SK-N-SH treated with all-trans-retinoic acid at 6 μM for 48 hours (cell line): ENCODE data around the gene ASCC3.

Experiments
- ARNTL ChIP-seq: fragments of 450-650 bp; formaldehyde crosslinking; IDR thresholded peaks from 2 replicates; pipeline ENCODE4 v1.5.0; 2020; ENCODE audit warnings: low read depth, mild to moderate bottlenecking, moderate library complexity, borderline replicate concordance
- ISL1 ChIP-seq: fragments of 250-450 bp; sonication (Bioruptor Pico); IDR thresholded peaks from 2 replicates; pipeline ENCODE4 v2.1.2; 2022; ENCODE audit warnings: mild to moderate bottlenecking, moderate library complexity
- ZC3H10 ChIP-seq: fragments of 250-450 bp; sonication (Bioruptor Pico); IDR thresholded peaks from 2 replicates; pipeline ENCODE4 v1.5.1; 2021; ENCODE audit warnings: mild to moderate bottlenecking, moderate library complexity
- ZNF8 ChIP-seq: fragments of 450-650 bp; formaldehyde crosslinking; IDR thresholded peaks from 2 replicates; pipeline ENCODE4 v1.5.0; 2020; ENCODE audit warnings: mild to moderate bottlenecking, moderate library complexity
- TF ChIP-seq, protein P1 (sequence below): fragments of 250-450 bp; sonication (Bioruptor Pico); IDR thresholded peaks from 2 replicates; pipeline ENCODE4 v1.8.0; 2020; ENCODE audit warnings: mild to moderate bottlenecking, moderate library complexity, borderline replicate concordance

DNA sequence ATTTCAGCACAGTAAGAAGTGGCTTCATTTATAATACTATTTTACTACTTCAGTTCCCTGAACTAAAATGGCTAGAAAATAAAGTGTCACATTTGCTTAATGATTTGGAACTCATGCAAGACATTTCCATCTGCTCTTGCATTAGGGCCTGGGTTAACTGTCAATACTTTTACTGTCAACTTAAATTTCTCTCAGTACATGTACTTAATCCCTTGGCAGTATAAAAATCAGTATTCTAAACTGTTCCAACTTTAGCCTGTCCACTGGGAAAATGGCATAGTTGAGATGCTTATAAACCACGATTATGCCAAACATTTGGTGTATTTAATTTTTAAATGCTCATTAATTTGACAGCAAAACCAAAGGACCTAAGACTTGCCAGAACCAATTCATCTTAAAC is 154.5 kb downstream of the ASCC3 start:
- 0 out of 2 replicates have a peak, but pooled peaks have one; percentile 34 for TF ChIP-seq ISL1 (CRISPR knock-in tag)
- TF ChIP-seq, protein P1, sequence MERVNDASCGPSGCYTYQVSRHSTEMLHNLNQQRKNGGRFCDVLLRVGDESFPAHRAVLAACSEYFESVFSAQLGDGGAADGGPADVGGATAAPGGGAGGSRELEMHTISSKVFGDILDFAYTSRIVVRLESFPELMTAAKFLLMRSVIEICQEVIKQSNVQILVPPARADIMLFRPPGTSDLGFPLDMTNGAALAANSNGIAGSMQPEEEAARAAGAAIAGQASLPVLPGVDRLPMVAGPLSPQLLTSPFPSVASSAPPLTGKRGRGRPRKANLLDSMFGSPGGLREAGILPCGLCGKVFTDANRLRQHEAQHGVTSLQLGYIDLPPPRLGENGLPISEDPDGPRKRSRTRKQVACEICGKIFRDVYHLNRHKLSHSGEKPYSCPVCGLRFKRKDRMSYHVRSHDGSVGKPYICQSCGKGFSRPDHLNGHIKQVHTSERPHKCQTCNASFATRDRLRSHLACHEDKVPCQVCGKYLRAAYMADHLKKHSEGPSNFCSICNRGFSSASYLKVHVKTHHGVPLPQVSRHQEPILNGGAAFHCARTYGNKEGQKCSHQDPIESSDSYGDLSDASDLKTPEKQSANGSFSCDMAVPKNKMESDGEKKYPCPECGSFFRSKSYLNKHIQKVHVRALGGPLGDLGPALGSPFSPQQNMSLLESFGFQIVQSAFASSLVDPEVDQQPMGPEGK (CRISPR knock-in tag) = no peak
- TF ChIP-seq ARNTL (CRISPR knock-in tag) = no peak
- TF ChIP-seq ZNF8 (CRISPR knock-in tag) = no peak
- no peak for TF ChIP-seq ZC3H10 (CRISPR knock-in tag)
